SK-N-SH (cell line): Measurements from ENCODE around the gene MRPS18A.

Experiments used
- TF ChIP-seq, protein P1 (sequence below): IDR thresholded peaks from 2 replicates; pipeline ENCODE4 v1.6.1; 2012; ENCODE audit warnings: mild to moderate bottlenecking, low read depth, low read length, moderate library complexity
- TF ChIP-seq, protein P2 (sequence below): fragments of 200-600 bp; sonication (generic); IDR thresholded peaks from 2 replicates; pipeline ENCODE4 v1.6.1; 2017; ENCODE audit warnings: antibody characterized with exemption, mild to moderate bottlenecking, moderate library complexity

DNA sequence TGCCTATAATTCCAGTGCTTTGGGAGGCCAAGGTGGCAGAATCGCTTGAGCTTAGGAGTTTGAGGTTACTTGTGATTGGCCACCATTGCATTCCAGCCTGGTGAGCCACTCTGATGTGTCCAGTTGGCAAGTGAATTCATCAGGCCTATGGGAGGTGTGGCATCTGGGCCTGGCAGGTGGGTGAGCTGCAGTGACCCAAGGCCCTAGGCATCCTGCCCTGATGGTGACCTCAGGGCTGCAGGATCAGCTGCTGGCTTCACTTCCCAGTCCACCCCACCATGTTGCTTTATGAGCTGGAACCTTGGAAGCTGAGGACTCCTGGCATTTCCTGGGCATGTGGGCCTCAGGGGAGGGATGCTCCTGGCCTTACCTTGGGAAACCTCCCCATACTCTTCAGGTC, 22.2 kb downstream of the MRPS18A start:
- TF ChIP-seq, protein P1, sequence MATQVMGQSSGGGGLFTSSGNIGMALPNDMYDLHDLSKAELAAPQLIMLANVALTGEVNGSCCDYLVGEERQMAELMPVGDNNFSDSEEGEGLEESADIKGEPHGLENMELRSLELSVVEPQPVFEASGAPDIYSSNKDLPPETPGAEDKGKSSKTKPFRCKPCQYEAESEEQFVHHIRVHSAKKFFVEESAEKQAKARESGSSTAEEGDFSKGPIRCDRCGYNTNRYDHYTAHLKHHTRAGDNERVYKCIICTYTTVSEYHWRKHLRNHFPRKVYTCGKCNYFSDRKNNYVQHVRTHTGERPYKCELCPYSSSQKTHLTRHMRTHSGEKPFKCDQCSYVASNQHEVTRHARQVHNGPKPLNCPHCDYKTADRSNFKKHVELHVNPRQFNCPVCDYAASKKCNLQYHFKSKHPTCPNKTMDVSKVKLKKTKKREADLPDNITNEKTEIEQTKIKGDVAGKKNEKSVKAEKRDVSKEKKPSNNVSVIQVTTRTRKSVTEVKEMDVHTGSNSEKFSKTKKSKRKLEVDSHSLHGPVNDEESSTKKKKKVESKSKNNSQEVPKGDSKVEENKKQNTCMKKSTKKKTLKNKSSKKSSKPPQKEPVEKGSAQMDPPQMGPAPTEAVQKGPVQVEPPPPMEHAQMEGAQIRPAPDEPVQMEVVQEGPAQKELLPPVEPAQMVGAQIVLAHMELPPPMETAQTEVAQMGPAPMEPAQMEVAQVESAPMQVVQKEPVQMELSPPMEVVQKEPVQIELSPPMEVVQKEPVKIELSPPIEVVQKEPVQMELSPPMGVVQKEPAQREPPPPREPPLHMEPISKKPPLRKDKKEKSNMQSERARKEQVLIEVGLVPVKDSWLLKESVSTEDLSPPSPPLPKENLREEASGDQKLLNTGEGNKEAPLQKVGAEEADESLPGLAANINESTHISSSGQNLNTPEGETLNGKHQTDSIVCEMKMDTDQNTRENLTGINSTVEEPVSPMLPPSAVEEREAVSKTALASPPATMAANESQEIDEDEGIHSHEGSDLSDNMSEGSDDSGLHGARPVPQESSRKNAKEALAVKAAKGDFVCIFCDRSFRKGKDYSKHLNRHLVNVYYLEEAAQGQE: no peak
- TF ChIP-seq, protein P2, sequence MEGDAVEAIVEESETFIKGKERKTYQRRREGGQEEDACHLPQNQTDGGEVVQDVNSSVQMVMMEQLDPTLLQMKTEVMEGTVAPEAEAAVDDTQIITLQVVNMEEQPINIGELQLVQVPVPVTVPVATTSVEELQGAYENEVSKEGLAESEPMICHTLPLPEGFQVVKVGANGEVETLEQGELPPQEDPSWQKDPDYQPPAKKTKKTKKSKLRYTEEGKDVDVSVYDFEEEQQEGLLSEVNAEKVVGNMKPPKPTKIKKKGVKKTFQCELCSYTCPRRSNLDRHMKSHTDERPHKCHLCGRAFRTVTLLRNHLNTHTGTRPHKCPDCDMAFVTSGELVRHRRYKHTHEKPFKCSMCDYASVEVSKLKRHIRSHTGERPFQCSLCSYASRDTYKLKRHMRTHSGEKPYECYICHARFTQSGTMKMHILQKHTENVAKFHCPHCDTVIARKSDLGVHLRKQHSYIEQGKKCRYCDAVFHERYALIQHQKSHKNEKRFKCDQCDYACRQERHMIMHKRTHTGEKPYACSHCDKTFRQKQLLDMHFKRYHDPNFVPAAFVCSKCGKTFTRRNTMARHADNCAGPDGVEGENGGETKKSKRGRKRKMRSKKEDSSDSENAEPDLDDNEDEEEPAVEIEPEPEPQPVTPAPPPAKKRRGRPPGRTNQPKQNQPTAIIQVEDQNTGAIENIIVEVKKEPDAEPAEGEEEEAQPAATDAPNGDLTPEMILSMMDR: no peak
